ENCODE measurements around the gene A2M. TPM values are rescaled to one million over a fixed set of nuclear protein-coding genes. Genes with fewer than 3 reads are reported as not detected.
A peak's percentile ranks its signal among the peaks of the same experiment; 100 is the strongest.

Gene A2M
- total and polyA plus RNA-seq, 2 of the 13 experiments (the other 11 are each of a cell fraction or from before 2014, with no cell fraction given), result 2,807 to 6,551 TPM

GRCh38 chr12:9122091-9122609 lies 6.4 kb upstream of the A2M start (continued):
- TF ChIP-seq PRDM10 (CRISPR knock-in tag; IDR thresholded peaks at IDR 0.05; ENCODE audit: low read depth) (peak; percentile 76; the same call in 1 of the 2 replicates), SAP130 (CRISPR knock-in tag; IDR thresholded peaks at IDR 0.05; ENCODE audit: low read depth) (peak; percentile 80), HMG20B (CRISPR knock-in tag; conservative IDR thresholded peaks at IDR 0.05) (peak; percentile 84), NFYC (CRISPR knock-in tag; IDR thresholded peaks at IDR 0.05) (no peak), GZF1 (CRISPR knock-in tag; IDR thresholded peaks at IDR 0.05) (0 out of 2 replicates have a peak, but pooled peaks have one; percentile 33), SKI (IDR thresholded peaks at IDR 0.05; ENCODE audit: partially characterized antibody) (peak; percentile 44), ZBTB44 (CRISPR knock-in tag; IDR thresholded peaks at IDR 0.05) (no peak), DPF2 (CRISPR knock-in tag; IDR thresholded peaks at IDR 0.05; ENCODE audit: borderline replicate concordance, low read depth) (peak; percentile 88), ZNF34 (CRISPR knock-in tag; IDR thresholded peaks at IDR 0.05; ENCODE audit: borderline replicate concordance) (no peak), REST (IDR thresholded peaks at IDR 0.05; ENCODE audit: borderline replicate concordance in 1 of 2, low read depth in 1 of 2, low read length in 2 of 2) (peak in 1 of 2 experiments; percentile 62; a peak in 2 of 4 replicates), ZNF124 (CRISPR knock-in tag; IDR thresholded peaks at IDR 0.05) (peak; percentile 70; the same call in 1 of the 2 replicates), KDM3A (CRISPR knock-in tag; IDR thresholded peaks at IDR 0.05; ENCODE audit: low read depth) (peak; percentile 35; the same call in 1 of the 2 replicates), POGZ (CRISPR knock-in tag; IDR thresholded peaks at IDR 0.05) (peak; percentile 71; the same call in 1 of the 2 replicates), SIX1 (CRISPR knock-in tag; IDR thresholded peaks at IDR 0.05; ENCODE audit: borderline replicate concordance) (peak; percentile 97), ZNF670 (CRISPR knock-in tag; IDR thresholded peaks at IDR 0.05; ENCODE audit: borderline replicate concordance) (peak; percentile 81; the same call in 1 of the 2 replicates), MIER3 (CRISPR knock-in tag; IDR thresholded peaks at IDR 0.05; ENCODE audit: borderline replicate concordance) (peak; percentile 89; the same call in 1 of the 2 replicates), ZKSCAN8 (CRISPR knock-in tag; IDR thresholded peaks at IDR 0.05; ENCODE audit: borderline replicate concordance) (peak; percentile 51; the same call in 1 of the 2 replicates), NR2F1 (CRISPR knock-in tag; IDR thresholded peaks at IDR 0.05) (peak; percentile 84 to 96), ESRRA (CRISPR knock-in tag; IDR thresholded peaks at IDR 0.05; ENCODE audit: low read depth) (0 out of 2 replicates have a peak, but pooled peaks have one; percentile 31), TFAP4 (IDR thresholded peaks at IDR 0.05; ENCODE audit: borderline replicate concordance, low read depth) (peak; percentile 75; the same call in 1 of the 2 replicates)

Measured in HepG2 (cell line).